KMS-11 (cell line): Measurements from ENCODE around the gene NACA2.

Experiments
- H2AFZ ChIP-seq: fragments of 200-600 bp; sonication (generic); 2 replicates; pipeline ENCODE4 v1.6.1; 2016; ENCODE audit warnings: antibody characterized with exemption, mixed run types, low read depth
- H3K27ac ChIP-seq: fragments of 200-600 bp; sonication (generic); 2 replicates; pipeline ENCODE4 v1.6.1; 2016; ENCODE audit warnings: mild to moderate bottlenecking, mixed run types
- H3K27me3 ChIP-seq: fragments of 200-600 bp; sonication (generic); 2 replicates; pipeline ENCODE4 v1.6.1; 2017; ENCODE audit warnings: mild to moderate bottlenecking, low read depth, mixed run types, moderate library complexity; ENCODE audit not compliant: insufficient read depth
- H3K36me3 ChIP-seq: fragments of 200-600 bp; sonication (generic); 2 replicates; pipeline ENCODE4 v1.6.1; 2017; ENCODE audit warnings: mild to moderate bottlenecking, mixed run types; ENCODE audit not compliant: insufficient read depth
- H3K4me1 ChIP-seq: fragments of 200-600 bp; sonication (generic); 2 replicates; pipeline ENCODE4 v1.6.1; 2016; ENCODE audit warnings: mild to moderate bottlenecking, low read depth, mixed run types; ENCODE audit not compliant: poor library complexity, severe bottlenecking
- H3K4me2 ChIP-seq: fragments of 200-600 bp; sonication (generic); 2 replicates; pipeline ENCODE4 v1.7.0; 2016; ENCODE audit warnings: mild to moderate bottlenecking, mixed run types
- H3K4me3 ChIP-seq: fragments of 200-600 bp; sonication (generic); IDR thresholded peaks from 2 replicates; pipeline ENCODE4 v1.6.1; 2017; ENCODE audit warnings: low read depth, low read length, mixed read lengths; ENCODE audit not compliant: insufficient read depth
- H3K79me2 ChIP-seq: fragments of 200-600 bp; sonication (generic); 2 replicates; pipeline ENCODE4 v1.6.1; 2016; ENCODE audit warnings: low read depth, mixed run types; ENCODE audit not compliant: insufficient read depth
- H3K9ac ChIP-seq: fragments of 200-600 bp; sonication (generic); 2 replicates; pipeline ENCODE4 v1.6.1; 2016; ENCODE audit warnings: mild to moderate bottlenecking, mixed run types
- H4K20me1 ChIP-seq: fragments of 200-600 bp; sonication (generic); 2 replicates; pipeline ENCODE4 v1.6.1; 2016; ENCODE audit warnings: mild to moderate bottlenecking, mixed run types; ENCODE audit not compliant: insufficient read depth
- CTCF ChIP-seq: fragments of 200-600 bp; sonication (generic); conservative IDR thresholded peaks from 2 replicates; pipeline ENCODE4 v1.6.1; 2017; ENCODE audit warnings: low read depth, mild to moderate bottlenecking, antibody characterized with exemption, low read length, moderate library complexity, mixed read lengths

NACA2 gene

GRCh38 chr17:61614219-61614618, 23.2 kb upstream of the NACA2 start:
- H2AFZ ChIP-seq: no peak overlapping the region
- no peak overlapping the region for H3K4me2 ChIP-seq
- H4K20me1 ChIP-seq: no peaks in the 10 kb centered on the region
- no peak for TF ChIP-seq CTCF
- H3K27me3 ChIP-seq: no peaks in the 10 kb centered on the region
- peaks cover 8% of the 10 kb centered on the region for H3K4me1 ChIP-seq
- no peak overlapping the region for H3K27ac ChIP-seq
- H3K79me2 ChIP-seq: no peaks in the 10 kb centered on the region
- no peak overlapping the region for H3K4me3 ChIP-seq
- H3K9ac ChIP-seq: no peak overlapping the region
- H3K36me3 ChIP-seq: no peaks in the 10 kb centered on the region

- no peak overlapping the region for H3K27ac ChIP-seq
- no peak overlapping the region for H3K9ac ChIP-seq
- H3K4me2 ChIP-seq: no peak overlapping the region
- H3K4me1 ChIP-seq: peaks cover 6% of the 10 kb centered on the region
- H4K20me1 ChIP-seq: no peaks in the 10 kb centered on the region
- no peak overlapping the region for H2AFZ ChIP-seq
- H3K36me3 ChIP-seq: no peaks in the 10 kb centered on the region
- no peak for TF ChIP-seq CTCF
- no peaks in the 10 kb centered on the region for H3K27me3 ChIP-seq
- H3K79me2 ChIP-seq: no peaks in the 10 kb centered on the region
- H3K4me3 ChIP-seq: no peak overlapping the region
Observed at GRCh38 chr17:61611323-61611722, 20.3 kb upstream of the NACA2 start.

DNA sequence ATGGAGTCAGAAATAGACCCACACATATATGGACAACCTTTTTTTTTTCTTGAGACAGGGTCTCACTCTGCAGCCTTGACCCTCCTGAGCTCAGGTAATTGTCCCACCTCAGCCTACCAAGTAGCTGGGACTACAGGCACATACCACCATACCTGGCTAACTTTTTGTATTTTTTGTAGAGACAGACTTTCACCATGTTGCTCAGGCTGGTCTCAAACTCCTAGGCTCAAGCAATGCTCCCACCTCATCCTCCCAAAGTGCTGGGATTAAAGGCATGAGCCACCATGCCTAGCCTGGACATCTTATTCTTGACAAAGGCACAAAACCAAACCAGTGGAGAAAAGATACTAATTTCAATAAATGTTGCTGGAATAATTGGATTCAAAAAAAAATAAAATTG, 14.7 kb upstream of the NACA2 start:
- H4K20me1 ChIP-seq: no peaks in the 10 kb centered on the region
- no peak overlapping the region for H2AFZ ChIP-seq
- H3K4me3 ChIP-seq: no peak overlapping the region
- H3K27me3 ChIP-seq: no peaks in the 10 kb centered on the region
- no peak overlapping the region for H3K27ac ChIP-seq
- H3K4me1 ChIP-seq: no peaks in the 10 kb centered on the region
- H3K4me2 ChIP-seq: no peak overlapping the region
- H3K9ac ChIP-seq: no peak overlapping the region
- no peak for TF ChIP-seq CTCF
- H3K36me3 ChIP-seq: no peaks in the 10 kb centered on the region
- H3K79me2 ChIP-seq: no peaks in the 10 kb centered on the region

- Histone ChIP-seq H2AFZ (no peak overlapping the region), H3K4me1 (no peaks in the 10 kb centered on the region)
Observed at GRCh38 chr17:61601297-61601696, 10.3 kb upstream of the NACA2 start.

More at GRCh38 chr17:61601297-61601696, 10.3 kb upstream of the NACA2 start:
- no peak overlapping the region for H3K4me3 ChIP-seq
- H4K20me1 ChIP-seq: no peaks in the 10 kb centered on the region
- no peaks in the 10 kb centered on the region for H3K27me3 ChIP-seq
- no peak overlapping the region for H3K27ac ChIP-seq
- TF ChIP-seq CTCF: no peak
- no peak overlapping the region for H3K9ac ChIP-seq
- H3K79me2 ChIP-seq: no peaks in the 10 kb centered on the region
- H3K36me3 ChIP-seq: no peaks in the 10 kb centered on the region
- H3K4me2 ChIP-seq: no peak overlapping the region
